Tibial nerve (tissue), 3 donors: ENCODE data around the gene NUMB.

ENCODE experiments used
- POLR2A ChIP-seq, 2 donors: fragments of 450-650 bp; IDR thresholded peaks; one replicate each; pipeline ENCODE4 v1.6.1; 2017; ENCODE audit warnings: antibody characterized with exemption in 2 of 2, mild to moderate bottlenecking in 2 of 2, moderate library complexity in 2 of 2
- TF ChIP-seq, protein P1 (sequence below), 5 experiments: fragments of 200-600 bp in 3 of 5; fragments of 450-650 bp in 2 of 5; sonication (generic) in 3 of 5; IDR thresholded peaks; one replicate each; pipeline ENCODE4 v1.5.1; 2016 to 2019; ENCODE audit warnings: antibody characterized with exemption in 5 of 5, mild to moderate bottlenecking in 3 of 5, moderate library complexity in 2 of 5

DNA sequence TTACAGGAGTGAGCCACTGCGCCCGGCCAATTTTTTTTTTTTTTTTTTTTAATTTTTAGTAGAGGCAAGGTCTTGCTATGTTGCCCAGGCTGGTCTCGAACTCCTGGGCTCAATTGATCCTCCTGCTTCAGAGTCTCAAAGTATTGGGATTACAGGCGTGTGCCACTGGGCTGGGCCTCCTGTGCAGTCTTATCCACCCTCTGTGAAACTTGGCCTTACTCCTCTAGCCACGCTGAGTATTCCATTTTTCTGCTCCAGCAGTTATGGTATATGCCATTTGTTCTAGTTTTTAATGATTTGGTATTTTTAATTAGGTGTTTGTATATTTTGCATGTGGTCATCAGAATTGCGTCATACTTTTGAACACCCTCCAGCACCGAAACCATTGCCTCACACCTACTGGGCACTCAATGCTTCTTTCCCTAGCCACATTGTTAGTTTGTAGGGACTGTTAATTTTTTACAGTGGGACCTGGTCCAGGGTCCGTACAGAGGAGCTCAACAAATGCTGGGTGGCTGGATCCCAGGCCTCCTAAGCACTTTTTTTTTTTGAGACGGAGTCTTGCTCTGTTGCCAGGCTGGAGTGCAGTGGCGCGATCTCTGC lies 43.8 kb upstream of the NUMB start:
- TF ChIP-seq, protein P1, sequence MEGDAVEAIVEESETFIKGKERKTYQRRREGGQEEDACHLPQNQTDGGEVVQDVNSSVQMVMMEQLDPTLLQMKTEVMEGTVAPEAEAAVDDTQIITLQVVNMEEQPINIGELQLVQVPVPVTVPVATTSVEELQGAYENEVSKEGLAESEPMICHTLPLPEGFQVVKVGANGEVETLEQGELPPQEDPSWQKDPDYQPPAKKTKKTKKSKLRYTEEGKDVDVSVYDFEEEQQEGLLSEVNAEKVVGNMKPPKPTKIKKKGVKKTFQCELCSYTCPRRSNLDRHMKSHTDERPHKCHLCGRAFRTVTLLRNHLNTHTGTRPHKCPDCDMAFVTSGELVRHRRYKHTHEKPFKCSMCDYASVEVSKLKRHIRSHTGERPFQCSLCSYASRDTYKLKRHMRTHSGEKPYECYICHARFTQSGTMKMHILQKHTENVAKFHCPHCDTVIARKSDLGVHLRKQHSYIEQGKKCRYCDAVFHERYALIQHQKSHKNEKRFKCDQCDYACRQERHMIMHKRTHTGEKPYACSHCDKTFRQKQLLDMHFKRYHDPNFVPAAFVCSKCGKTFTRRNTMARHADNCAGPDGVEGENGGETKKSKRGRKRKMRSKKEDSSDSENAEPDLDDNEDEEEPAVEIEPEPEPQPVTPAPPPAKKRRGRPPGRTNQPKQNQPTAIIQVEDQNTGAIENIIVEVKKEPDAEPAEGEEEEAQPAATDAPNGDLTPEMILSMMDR (IDR thresholded peaks at IDR 0.05): no peak
- TF ChIP-seq POLR2A (IDR thresholded peaks at IDR 0.05): no peak
